SK-N-SH treated with all-trans-retinoic acid at 6 μM for 48 hours (cell line): ENCODE measurements around the gene MYL6B.

Source experiments
- ATAC-seq: fragments of 200-7000 bp; cut with Tn5 transposase; 3 replicates; pipeline ENCODE4 v1.9.1; 2020; ENCODE audit warnings: mild to moderate bottlenecking, moderate library complexity
- ARNTL ChIP-seq: fragments of 450-650 bp; formaldehyde crosslinking; IDR thresholded peaks from 2 replicates; pipeline ENCODE4 v1.5.0; 2020; ENCODE audit warnings: low read depth, mild to moderate bottlenecking, moderate library complexity, borderline replicate concordance
- BACH2 ChIP-seq: fragments of 250-450 bp; sonication (Bioruptor Pico); IDR thresholded peaks from 2 replicates; pipeline ENCODE4 v1.9.0; 2021; ENCODE audit warnings: mild to moderate bottlenecking, borderline replicate concordance
- ESRRG ChIP-seq: fragments of 250-450 bp; sonication (Bioruptor Pico); IDR thresholded peaks from 2 replicates; pipeline ENCODE4 v1.6.1; 2021; ENCODE audit warnings: mild to moderate bottlenecking
- PPARA ChIP-seq: fragments of 250-450 bp; sonication (Bioruptor Pico); IDR thresholded peaks from 2 replicates; pipeline ENCODE4 v1.5.0; 2020; ENCODE audit warnings: mild to moderate bottlenecking, borderline replicate concordance
- RARB ChIP-seq: fragments of 250-450 bp; sonication (Bioruptor Pico); IDR thresholded peaks from 2 replicates; pipeline ENCODE4 v1.8.0; 2021; ENCODE audit warnings: mild to moderate bottlenecking, moderate library complexity
- SNAI2 ChIP-seq: fragments of 250-450 bp; sonication (Bioruptor Pico); IDR thresholded peaks from 2 replicates; pipeline ENCODE4 v1.5.0; 2020; ENCODE audit warnings: mild to moderate bottlenecking, moderate library complexity
- TOX ChIP-seq: fragments of 250-450 bp; sonication (Bioruptor Pico); IDR thresholded peaks from 2 replicates; pipeline ENCODE4 v1.8.0; 2021; ENCODE audit warnings: mild to moderate bottlenecking, moderate library complexity, borderline replicate concordance
- ZFP3 ChIP-seq: fragments of 250-450 bp; sonication (Bioruptor Pico); IDR thresholded peaks from 2 replicates; pipeline ENCODE4 v1.5.0; 2020; ENCODE audit warnings: mild to moderate bottlenecking, moderate library complexity
- ZFP30 ChIP-seq: fragments of 450-650 bp; formaldehyde crosslinking; IDR thresholded peaks from 2 replicates; pipeline ENCODE4 v1.5.0; 2022; ENCODE audit warnings: mild to moderate bottlenecking, moderate library complexity
- ZNF70 ChIP-seq: fragments of 450-650 bp; formaldehyde crosslinking; IDR thresholded peaks from 2 replicates; pipeline ENCODE4 v1.5.0; 2020; ENCODE audit warnings: mild to moderate bottlenecking, moderate library complexity
- ZNF8 ChIP-seq: fragments of 450-650 bp; formaldehyde crosslinking; IDR thresholded peaks from 2 replicates; pipeline ENCODE4 v1.5.0; 2020; ENCODE audit warnings: mild to moderate bottlenecking, moderate library complexity
- TF ChIP-seq, protein P1 (sequence below): fragments of 250-450 bp; sonication (Bioruptor Pico); IDR thresholded peaks from 2 replicates; pipeline ENCODE4 v1.5.1; 2020; ENCODE audit warnings: low read depth, mild to moderate bottlenecking, moderate library complexity
- TF ChIP-seq, protein P2 (sequence below): fragments of 250-450 bp; sonication (Bioruptor Pico); IDR thresholded peaks from 2 replicates; pipeline ENCODE4 v1.8.0; 2021; ENCODE audit warnings: low read depth, mild to moderate bottlenecking, moderate library complexity, borderline replicate concordance
- TF ChIP-seq, protein P3 (sequence below): fragments of 250-450 bp; sonication (Bioruptor Pico); IDR thresholded peaks from 2 replicates; pipeline ENCODE4 v1.5.0; 2020; ENCODE audit warnings: mild to moderate bottlenecking, moderate library complexity

Gene MYL6B

DNA sequence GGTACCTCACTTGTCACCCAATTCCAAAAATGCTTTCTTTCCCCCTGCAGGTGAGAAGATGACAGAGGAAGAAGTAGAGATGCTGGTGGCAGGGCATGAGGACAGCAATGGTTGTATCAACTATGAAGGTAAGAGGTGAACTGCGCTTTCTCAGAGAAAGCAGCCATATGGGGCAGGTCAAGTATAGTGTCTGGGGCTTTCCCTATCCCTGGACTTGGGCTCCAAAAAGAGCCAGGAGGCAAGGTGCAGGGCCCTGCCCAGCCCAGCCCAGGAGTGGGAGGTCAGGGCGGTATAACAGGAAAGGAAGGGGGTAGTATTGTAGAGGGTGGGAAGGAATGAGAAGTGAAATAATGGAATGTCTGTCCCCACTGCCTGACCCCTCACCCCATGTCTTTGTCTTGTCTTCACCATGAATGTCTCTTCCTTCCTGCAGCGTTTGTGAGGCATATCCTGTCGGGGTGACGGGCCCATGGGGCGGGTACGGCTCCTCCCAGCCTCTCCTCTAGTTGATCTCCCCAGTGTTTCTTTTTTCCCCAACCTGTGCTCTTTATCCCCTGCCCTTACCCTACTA, 7.9 kb downstream of the MYL6B start:
- TF ChIP-seq ARNTL (CRISPR knock-in tag) (no peak), RARB (CRISPR knock-in tag) (0 out of 2 replicates have a peak, but pooled peaks have one; percentile 18)
- ATAC-seq: no peak

DNA sequence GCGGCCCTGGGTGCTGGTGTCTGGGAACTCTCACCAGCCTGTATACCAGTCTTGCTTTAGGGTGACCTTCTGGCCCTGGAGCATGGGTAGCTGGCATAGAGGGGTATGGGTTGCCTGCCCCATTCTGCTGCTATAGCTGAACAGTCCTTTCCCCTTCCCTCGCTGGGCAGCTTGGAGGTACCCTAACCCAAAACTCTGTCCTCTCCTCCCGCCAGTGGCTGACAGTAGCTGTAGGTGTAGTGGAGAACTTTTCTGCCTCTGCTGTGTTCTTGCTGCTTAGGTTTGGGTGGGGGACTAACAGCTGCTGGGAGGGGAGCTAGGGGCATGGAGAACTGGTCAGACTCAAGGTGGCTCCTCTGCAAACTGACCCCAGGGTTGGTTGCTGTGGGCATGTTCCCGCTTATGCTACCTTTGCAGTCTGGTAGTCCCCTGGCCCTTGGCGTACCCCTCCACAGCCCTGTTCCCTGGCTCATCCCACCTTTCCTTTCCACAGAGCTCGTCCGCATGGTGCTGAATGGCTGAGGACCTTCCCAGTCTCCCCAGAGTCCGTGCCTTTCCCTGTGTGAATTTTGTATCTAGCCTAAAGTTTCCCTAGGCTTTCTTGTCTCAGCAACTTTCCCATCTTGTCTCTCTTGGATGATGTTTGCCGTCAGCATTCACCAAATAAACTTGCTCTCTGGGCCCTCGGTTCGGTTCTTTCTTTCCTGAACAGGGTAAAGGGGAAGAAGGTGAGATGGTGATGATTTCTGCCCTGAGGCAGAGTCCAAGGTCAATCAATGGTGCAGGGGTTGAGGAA, 8.7 kb downstream of the MYL6B start:
- TF ChIP-seq, protein P1, sequence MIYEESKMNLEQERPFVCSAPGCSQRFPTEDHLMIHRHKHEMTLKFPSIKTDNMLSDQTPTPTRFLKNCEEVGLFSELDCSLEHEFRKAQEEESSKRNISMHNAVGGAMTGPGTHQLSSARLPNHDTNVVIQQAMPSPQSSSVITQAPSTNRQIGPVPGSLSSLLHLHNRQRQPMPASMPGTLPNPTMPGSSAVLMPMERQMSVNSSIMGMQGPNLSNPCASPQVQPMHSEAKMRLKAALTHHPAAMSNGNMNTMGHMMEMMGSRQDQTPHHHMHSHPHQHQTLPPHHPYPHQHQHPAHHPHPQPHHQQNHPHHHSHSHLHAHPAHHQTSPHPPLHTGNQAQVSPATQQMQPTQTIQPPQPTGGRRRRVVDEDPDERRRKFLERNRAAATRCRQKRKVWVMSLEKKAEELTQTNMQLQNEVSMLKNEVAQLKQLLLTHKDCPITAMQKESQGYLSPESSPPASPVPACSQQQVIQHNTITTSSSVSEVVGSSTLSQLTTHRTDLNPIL (CRISPR knock-in tag): no peak
- TF ChIP-seq ZFP30 (CRISPR knock-in tag) (no peak), PPARA (CRISPR knock-in tag) (no peak), BACH2 (CRISPR knock-in tag) (no peak)
- TF ChIP-seq, protein P2, sequence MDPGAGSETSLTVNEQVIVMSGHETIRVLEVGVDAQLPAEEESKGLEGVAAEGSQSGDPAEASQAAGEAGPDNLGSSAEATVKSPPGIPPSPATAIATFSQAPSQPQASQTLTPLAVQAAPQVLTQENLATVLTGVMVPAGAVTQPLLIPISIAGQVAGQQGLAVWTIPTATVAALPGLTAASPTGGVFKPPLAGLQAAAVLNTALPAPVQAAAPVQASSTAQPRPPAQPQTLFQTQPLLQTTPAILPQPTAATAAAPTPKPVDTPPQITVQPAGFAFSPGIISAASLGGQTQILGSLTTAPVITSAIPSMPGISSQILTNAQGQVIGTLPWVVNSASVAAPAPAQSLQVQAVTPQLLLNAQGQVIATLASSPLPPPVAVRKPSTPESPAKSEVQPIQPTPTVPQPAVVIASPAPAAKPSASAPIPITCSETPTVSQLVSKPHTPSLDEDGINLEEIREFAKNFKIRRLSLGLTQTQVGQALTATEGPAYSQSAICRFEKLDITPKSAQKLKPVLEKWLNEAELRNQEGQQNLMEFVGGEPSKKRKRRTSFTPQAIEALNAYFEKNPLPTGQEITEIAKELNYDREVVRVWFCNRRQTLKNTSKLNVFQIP (CRISPR knock-in tag): no peak
- ATAC-seq: no peak

DNA sequence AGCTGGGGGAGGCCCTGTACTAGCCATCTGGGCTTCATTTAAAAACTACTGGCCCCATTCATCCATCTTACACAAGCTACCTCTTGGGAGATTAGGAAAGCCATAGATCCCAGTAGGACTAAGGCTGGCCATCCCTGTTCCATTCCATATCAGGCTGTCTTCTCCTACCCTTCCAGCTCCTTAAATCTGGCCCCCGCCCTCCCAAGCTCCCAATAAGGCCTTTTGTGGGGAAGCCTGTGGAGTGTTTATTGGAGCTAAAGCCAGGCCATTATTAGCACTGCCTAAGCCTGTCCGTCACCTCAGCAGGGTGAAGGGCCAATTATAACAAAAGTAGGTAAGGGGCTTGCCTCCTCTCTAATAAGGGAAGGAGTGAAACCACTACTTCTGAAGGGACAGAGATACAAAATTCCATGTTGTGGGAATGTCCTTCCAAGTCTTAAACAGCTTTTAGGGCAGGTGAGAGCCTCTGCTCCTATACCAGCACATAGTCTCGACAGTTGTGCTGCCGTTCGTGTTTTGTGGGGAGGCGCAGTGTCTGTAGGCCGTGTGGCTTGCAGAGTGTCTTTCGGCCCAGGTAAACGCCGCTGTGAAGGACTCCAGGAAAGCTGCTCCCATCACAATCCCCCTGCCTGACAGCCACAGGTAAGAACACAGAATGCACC, 9.4 kb downstream of the MYL6B start:
- no peak for TF ChIP-seq ESRRG (CRISPR knock-in tag)
- TF ChIP-seq ZNF8 (CRISPR knock-in tag): no peak
- no peak for TF ChIP-seq ZFP3 (CRISPR knock-in tag)
- ATAC-seq: no peak

DNA sequence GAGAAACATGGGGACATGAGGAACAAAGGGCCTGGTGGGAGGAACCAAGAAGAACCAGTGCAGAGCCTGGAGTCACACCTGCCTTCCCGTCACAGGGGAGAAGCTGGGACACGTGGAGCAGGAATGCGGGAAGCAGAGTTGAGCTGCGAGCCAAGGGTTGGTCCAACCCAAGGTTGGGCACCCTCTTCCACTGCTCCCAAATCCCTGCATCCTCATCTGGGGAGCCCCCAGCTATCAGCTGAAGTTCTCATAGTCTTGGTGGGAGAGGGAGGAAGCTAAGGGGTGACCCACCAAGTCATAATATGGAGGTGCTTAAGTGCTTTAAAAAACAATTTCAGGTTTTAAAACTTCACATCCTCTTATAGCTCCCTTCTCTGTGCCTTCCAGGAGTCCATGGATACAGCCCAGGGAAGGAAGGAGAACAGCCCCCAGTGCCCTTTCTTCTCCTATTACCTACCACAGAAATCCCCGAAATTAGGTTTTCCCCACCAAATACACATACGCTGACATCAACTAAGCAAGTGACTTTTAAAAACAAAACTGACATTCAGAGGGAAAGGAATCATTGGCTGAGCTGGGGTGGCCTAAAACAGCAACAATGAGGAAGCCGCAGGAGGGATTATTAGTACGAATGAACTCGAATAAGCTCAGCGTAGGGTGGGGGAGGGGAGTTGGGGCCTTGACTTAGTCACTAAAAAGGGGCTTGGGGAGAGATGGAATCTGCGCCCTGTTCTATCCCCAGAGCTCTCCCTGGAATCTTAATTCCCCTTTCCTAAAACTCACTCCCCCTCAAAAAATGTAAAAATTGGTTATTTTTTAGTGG, 10.3 kb downstream of the MYL6B start:
- no peak for ATAC-seq
- TF ChIP-seq ZFP30 (CRISPR knock-in tag) (no peak), RARB (CRISPR knock-in tag) (0 out of 2 replicates have a peak, but pooled peaks have one; percentile 21), SNAI2 (no peak), ZNF70 (CRISPR knock-in tag) (no peak), ZNF8 (CRISPR knock-in tag) (no peak)
- TF ChIP-seq, protein P3, sequence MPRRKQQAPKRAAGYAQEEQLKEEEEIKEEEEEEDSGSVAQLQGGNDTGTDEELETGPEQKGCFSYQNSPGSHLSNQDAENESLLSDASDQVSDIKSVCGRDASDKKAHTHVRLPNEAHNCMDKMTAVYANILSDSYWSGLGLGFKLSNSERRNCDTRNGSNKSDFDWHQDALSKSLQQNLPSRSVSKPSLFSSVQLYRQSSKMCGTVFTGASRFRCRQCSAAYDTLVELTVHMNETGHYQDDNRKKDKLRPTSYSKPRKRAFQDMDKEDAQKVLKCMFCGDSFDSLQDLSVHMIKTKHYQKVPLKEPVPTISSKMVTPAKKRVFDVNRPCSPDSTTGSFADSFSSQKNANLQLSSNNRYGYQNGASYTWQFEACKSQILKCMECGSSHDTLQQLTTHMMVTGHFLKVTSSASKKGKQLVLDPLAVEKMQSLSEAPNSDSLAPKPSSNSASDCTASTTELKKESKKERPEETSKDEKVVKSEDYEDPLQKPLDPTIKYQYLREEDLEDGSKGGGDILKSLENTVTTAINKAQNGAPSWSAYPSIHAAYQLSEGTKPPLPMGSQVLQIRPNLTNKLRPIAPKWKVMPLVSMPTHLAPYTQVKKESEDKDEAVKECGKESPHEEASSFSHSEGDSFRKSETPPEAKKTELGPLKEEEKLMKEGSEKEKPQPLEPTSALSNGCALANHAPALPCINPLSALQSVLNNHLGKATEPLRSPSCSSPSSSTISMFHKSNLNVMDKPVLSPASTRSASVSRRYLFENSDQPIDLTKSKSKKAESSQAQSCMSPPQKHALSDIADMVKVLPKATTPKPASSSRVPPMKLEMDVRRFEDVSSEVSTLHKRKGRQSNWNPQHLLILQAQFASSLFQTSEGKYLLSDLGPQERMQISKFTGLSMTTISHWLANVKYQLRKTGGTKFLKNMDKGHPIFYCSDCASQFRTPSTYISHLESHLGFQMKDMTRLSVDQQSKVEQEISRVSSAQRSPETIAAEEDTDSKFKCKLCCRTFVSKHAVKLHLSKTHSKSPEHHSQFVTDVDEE (CRISPR knock-in tag): no peak

DNA sequence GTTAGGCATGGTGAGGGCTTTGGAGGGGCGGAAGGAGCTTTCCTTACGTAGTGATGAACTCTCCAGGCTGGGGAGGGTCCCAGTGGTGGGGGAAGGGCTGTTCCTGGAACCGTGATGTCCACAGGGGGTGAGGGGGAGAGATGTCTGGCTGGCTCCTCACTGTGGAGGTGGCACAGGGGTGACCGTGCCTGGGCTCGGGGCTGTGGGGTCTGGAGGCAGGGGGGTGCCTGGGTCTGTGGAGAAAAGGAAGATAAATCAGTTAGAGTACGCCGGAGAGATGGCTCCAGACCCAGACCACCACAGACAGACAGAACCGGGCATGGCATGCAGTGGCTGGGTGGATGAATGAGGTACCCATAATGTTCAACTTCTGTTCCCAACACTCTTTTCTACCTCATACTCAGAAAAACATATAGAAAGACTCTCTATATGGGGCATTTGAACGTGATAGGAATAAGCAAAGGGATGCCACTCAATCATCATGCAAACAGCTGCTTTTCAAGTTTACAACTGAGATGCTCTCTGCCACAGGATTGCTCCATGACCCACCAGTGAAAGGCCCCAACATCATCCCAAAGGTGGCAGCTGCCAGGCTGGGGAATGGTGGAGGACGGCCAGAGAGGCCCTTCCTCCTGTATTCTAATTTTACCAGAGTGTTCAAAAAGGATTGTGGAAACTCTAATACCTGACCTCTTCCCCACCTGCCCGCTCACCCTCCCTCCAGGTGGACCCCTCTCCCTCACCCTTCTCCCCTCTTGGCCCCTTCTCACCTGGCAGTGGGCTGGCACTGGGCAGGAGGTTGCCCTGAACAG, 11.4 kb downstream of the MYL6B start:
- peak; percentile 2; the same call in 2 of the 3 replicates for ATAC-seq
- TF ChIP-seq ZFP30 (CRISPR knock-in tag) (no peak), TOX (peak; percentile 38; the same call in 1 of the 2 replicates)
- TF ChIP-seq, all 23 proteins: peak for 1
